SU-DHL-6 (cell line): ENCODE results near the gene WDR33.

Experiments
- H2AFZ ChIP-seq: fragments of 200-600 bp; sonication (generic); 2 replicates; pipeline ENCODE4 v1.6.1; 2014; ENCODE audit warnings: low read depth, mild to moderate bottlenecking, moderate library complexity, mixed read lengths, antibody characterized with exemption, low read length; ENCODE audit not compliant: severe bottlenecking
- H3F3A ChIP-seq: fragments of 200-600 bp; shearing (Covaris generic); 2 replicates; pipeline ENCODE4 v1.6.0; 2016; ENCODE audit warnings: antibody characterized with exemption, mild to moderate bottlenecking; ENCODE audit not compliant: insufficient read depth
- H3K27ac ChIP-seq: fragments of 200-600 bp; sonication (generic); 2 replicates; pipeline ENCODE4 v1.5.1; 2016; ENCODE audit warnings: low read depth, mild to moderate bottlenecking, low read length, moderate library complexity, mixed read lengths
- H3K27me3 ChIP-seq: fragments of 200-600 bp; sonication (generic), shearing (Covaris generic); 2 replicates; pipeline ENCODE4 v1.6.0; 2014; ENCODE audit warnings: mild to moderate bottlenecking, low read length
- H3K36me3 ChIP-seq: fragments of 200-600 bp; sonication (generic); 2 replicates; pipeline ENCODE4 v1.6.1; 2014; ENCODE audit warnings: mild to moderate bottlenecking, low read length, mixed read lengths
- H3K4me2 ChIP-seq: fragments of 300-600, 200-600 bp; shearing (Covaris generic), sonication (generic); 2 replicates; pipeline ENCODE4 v1.6.0; 2014; ENCODE audit warnings: low read length, low read depth, mild to moderate bottlenecking; ENCODE audit not compliant: poor library complexity, severe bottlenecking
- H3K4me3 ChIP-seq: fragments of 200-600 bp; sonication (generic); 2 replicates; pipeline ENCODE4 v1.5.1; 2014; ENCODE audit warnings: antibody characterized with exemption, low read length, mild to moderate bottlenecking, mixed read lengths; ENCODE audit not compliant: insufficient read depth, poor library complexity, severe bottlenecking
- H3K79me2 ChIP-seq: fragments of 200-600 bp; sonication (generic); 2 replicates; pipeline ENCODE4 v1.6.1; 2014; ENCODE audit warnings: mild to moderate bottlenecking, low read length, moderate library complexity; ENCODE audit not compliant: insufficient read depth
- H3K9ac ChIP-seq: fragments of 200-600 bp; sonication (generic); 2 replicates; pipeline ENCODE4 v1.7.0; 2014; ENCODE audit warnings: mild to moderate bottlenecking, low read length
- H3K9me2 ChIP-seq: fragments of 200-600 bp; sonication (generic); replicated peaks from 2 replicates; pipeline ENCODE4 v1.6.1; 2014; ENCODE audit warnings: low read length; ENCODE audit not compliant: insufficient read depth
- H3K9me3 ChIP-seq: fragments of 200-600 bp; sonication (generic); 2 replicates; pipeline ENCODE4 v1.6.1; 2014; ENCODE audit warnings: low read length, mixed read lengths; ENCODE audit not compliant: insufficient read depth
- H4K20me1 ChIP-seq: fragments of 200-600 bp; sonication (generic); 2 replicates; pipeline ENCODE4 v1.6.1; 2014; ENCODE audit warnings: low read depth, mild to moderate bottlenecking, antibody characterized with exemption, low read length, moderate library complexity, mixed read lengths
- CTCF ChIP-seq: fragments of 200-600 bp; sonication (generic); IDR thresholded peaks from one replicate; pipeline ENCODE4 v1.5.1; 2017; ENCODE audit warnings: antibody characterized with exemption, mild to moderate bottlenecking, low read length, moderate library complexity; ENCODE audit not compliant: insufficient read depth, poor library complexity, severe bottlenecking
- EZH2phosphoT487 ChIP-seq: fragments of 200-600 bp; sonication (generic), shearing (Covaris generic); conservative IDR thresholded peaks from 2 replicates; pipeline ENCODE4 v1.6.1; 2018; ENCODE audit warnings: mild to moderate bottlenecking, antibody characterized with exemption, low read length, moderate library complexity, mixed read lengths

WDR33 gene

GRCh38 chr2:127659408-127660290 is 151.3 kb downstream of the WDR33 start:
- Histone ChIP-seq H4K20me1 (no peaks in the 10 kb centered on the region), H3K4me3 (no peak overlapping the region), H3F3A (no peaks in the 10 kb centered on the region), H3K79me2 (no peaks in the 10 kb centered on the region), H3K36me3 (no peaks in the 10 kb centered on the region), H2AFZ (no peak overlapping the region), H3K27ac (no peak overlapping the region), H3K9me2 (no peaks in the 10 kb centered on the region), H3K9ac (no peak overlapping the region), H3K9me3 (no peaks in the 10 kb centered on the region), H3K4me2 (no peak overlapping the region), H3K27me3 (no peaks in the 10 kb centered on the region)
- TF ChIP-seq CTCF: no peak
- TF ChIP-seq EZH2phosphoT487: no peak

GRCh38 chr2:127658641-127659407 is 152.1 kb downstream of the WDR33 start:
- Histone ChIP-seq H3K4me3 (no peak overlapping the region), H3K4me2 (no peak overlapping the region), H3F3A (no peaks in the 10 kb centered on the region), H4K20me1 (no peaks in the 10 kb centered on the region), H2AFZ (no peak overlapping the region), H3K9me3 (no peaks in the 10 kb centered on the region), H3K27ac (no peak overlapping the region), H3K9me2 (no peaks in the 10 kb centered on the region), H3K36me3 (no peaks in the 10 kb centered on the region), H3K27me3 (no peaks in the 10 kb centered on the region), H3K79me2 (no peaks in the 10 kb centered on the region), H3K9ac (no peak overlapping the region)
- no peak for TF ChIP-seq EZH2phosphoT487
- TF ChIP-seq CTCF: no peak

GRCh38 chr2:127658146-127658545 is 152.8 kb downstream of the WDR33 start:
- H3K4me2 ChIP-seq: no peak overlapping the region
- no peak overlapping the region for H2AFZ ChIP-seq
- H4K20me1 ChIP-seq: no peaks in the 10 kb centered on the region
- H3K79me2 ChIP-seq: no peaks in the 10 kb centered on the region
- TF ChIP-seq CTCF (no peak), EZH2phosphoT487 (no peak)
- no peaks in the 10 kb centered on the region for H3K36me3 ChIP-seq
- H3K9me3 ChIP-seq: no peaks in the 10 kb centered on the region
- no peak overlapping the region for H3K27ac ChIP-seq
- H3K9ac ChIP-seq: no peak overlapping the region
- H3K27me3 ChIP-seq: no peaks in the 10 kb centered on the region
- no peak overlapping the region for H3K4me3 ChIP-seq
- H3K9me2 ChIP-seq: no peaks in the 10 kb centered on the region
- no peaks in the 10 kb centered on the region for H3F3A ChIP-seq
